Gastroesophageal sphincter (tissue), 4 donors: Measurements from ENCODE around the gene PLCL1. TPM values are rescaled to one million over a fixed set of nuclear protein-coding genes. Genes with fewer than 3 reads are reported as not detected.
A peak's percentile ranks its signal among the peaks of the same experiment; 100 is the strongest.

Source experiments
- ATAC-seq: fragments of 150-250 bp; one replicate; pipeline ENCODE4 v1.9.1; 2016; ENCODE audit warnings: mild to moderate bottlenecking, moderate library complexity
- H3K27ac ChIP-seq, 4 donors: fragments of 200-600 bp; sonication (generic) in 3 of 4; 1 replicate in 3 of 4; 2 replicates in 1 of 4; pipeline ENCODE4 v1.5.1; 2016 to 2019
- H3K27me3 ChIP-seq: fragments of 200-600 bp; sonication (generic); one replicate; pipeline ENCODE4 v1.5.1; 2019
- H3K36me3 ChIP-seq, 2 donors: fragments of 200-600 bp; sonication (generic); one replicate each; pipeline ENCODE4 v1.5.1; 2019; ENCODE audit warnings: control low read depth in 1 of 2
- H3K4me1 ChIP-seq, 3 donors: fragments of 200-600 bp; sonication (generic); 1 replicate in 2 of 3; 2 replicates in 1 of 3; pipeline ENCODE4 v1.5.1; 2016 to 2019; ENCODE audit warnings: control low read depth in 2 of 3
- H3K4me3 ChIP-seq, 2 donors: fragments of 200-600 bp; sonication (generic); one replicate each; pipeline ENCODE4 v1.5.1; 2019; ENCODE audit warnings: mild to moderate bottlenecking in 1 of 2, moderate library complexity in 1 of 2
- H3K9me3 ChIP-seq, 3 donors: fragments of 200-600 bp; sonication (generic); one replicate each; pipeline ENCODE4 v1.5.1; 2017 to 2019; ENCODE audit warnings: control low read depth in 2 of 3
- CTCF ChIP-seq, 4 experiments: fragments of 200-600 bp in 2 of 4; fragments of 450-650 bp in 2 of 4; sonication (generic) in 1 of 4; IDR thresholded peaks; one replicate each; pipeline ENCODE4 v1.5.1; 2017 to 2019; ENCODE audit warnings: antibody characterized with exemption in 4 of 4, mild to moderate bottlenecking in 2 of 4, moderate library complexity in 2 of 4
- EP300 ChIP-seq: sonication (generic); formaldehyde crosslinking; IDR thresholded peaks from one replicate; pipeline ENCODE4 v1.6.1; 2017; ENCODE audit warnings: antibody characterized with exemption, mild to moderate bottlenecking
- POLR2A ChIP-seq, 2 donors: fragments of 450-650 bp; IDR thresholded peaks; one replicate each; pipeline ENCODE4 v1.6.1; 2017; ENCODE audit warnings: antibody characterized with exemption in 2 of 2, mild to moderate bottlenecking in 2 of 2, moderate library complexity in 1 of 2
- POLR2AphosphoS5 ChIP-seq: sonication (generic); formaldehyde crosslinking; IDR thresholded peaks from one replicate; pipeline ENCODE4 v1.6.1; 2017; ENCODE audit warnings: antibody characterized with exemption
- WGBS, 2 donors: methylation state at CpG; one replicate each; pipeline ENCODE4 v1.1.5; 2018; ENCODE audit warnings: low coverage in 1 of 2; 5-methylcytosine and 5-hydroxymethylcytosine counted together
- total RNA-seq, 4 donors: library from RNA; depleted of rRNA; stranded (reverse); fragments of >200 nt; gene quantifications; one replicate each; pipeline ENCODE4 v1.1.0, GENCODE V29; 2016

The PLCL1 gene
- total RNA-seq, 4 donors from 2014 or later, result 23.4 to 89.2 (median 47.4) TPM

GRCh38 chr2:197847651-197848401 lies 43.4 kb downstream of the PLCL1 start:
- H3K4me3 ChIP-seq, result no peak overlapping the region
- H3K4me1 ChIP-seq, result peaks cover 8 to 50% (median 8%) of the 10 kb centered on the region in 3 donors
- ATAC-seq, result no peak
- H3K36me3 ChIP-seq, result no peaks in the 10 kb centered on the region
- WGBS, 2 donors, result 28 to 48% methylated on average over 6 to 7 of the region's 7 CpGs
- H3K27me3 ChIP-seq, result no peaks in the 10 kb centered on the region
- TF ChIP-seq POLR2A (IDR thresholded peaks at IDR 0.05) (no peak), EP300 (no peak), CTCF (IDR thresholded peaks at IDR 0.05) (no peak), POLR2AphosphoS5 (no peak)
- no peaks in the 10 kb centered on the region for H3K9me3 ChIP-seq
- peak overlapping the region; percentile 24 to 68 (median 50) for H3K27ac ChIP-seq

- WGBS, 2 donors, result 83 to 100% methylated on average over 1 to 2 of the region's 2 CpGs
- Histone ChIP-seq H3K27ac (peak overlapping the region; percentile 24 to 68 (median 40)), H3K4me1 (peaks cover 8 to 50% (median 8%) of the 10 kb centered on the region in 3 donors), H3K36me3 (no peaks in the 10 kb centered on the region), H3K4me3 (no peak overlapping the region), H3K27me3 (no peaks in the 10 kb centered on the region), H3K9me3 (no peaks in the 10 kb centered on the region)
- TF ChIP-seq EP300, result no peak
- TF ChIP-seq POLR2AphosphoS5, result no peak
- TF ChIP-seq POLR2A (IDR thresholded peaks at IDR 0.05), result no peak
- TF ChIP-seq CTCF (IDR thresholded peaks at IDR 0.05), result no peak
- no peak for ATAC-seq
Measured at GRCh38 chr2:197848602-197849001, 44.2 kb downstream of the PLCL1 start.

GRCh38 chr2:197850882-197851450 lies 46.6 kb downstream of the PLCL1 start:
- WGBS, 2 donors, result 40 to 65% methylated on average over 4 to 5 of the region's 5 CpGs
- Histone ChIP-seq H3K27ac (no peak overlapping the region), H3K9me3 (no peaks in the 10 kb centered on the region), H3K4me3 (no peak overlapping the region), H3K4me1 (peaks cover 8 to 56% (median 8%) of the 10 kb centered on the region in 3 donors), H3K36me3 (no peaks in the 10 kb centered on the region), H3K27me3 (no peaks in the 10 kb centered on the region)
- TF ChIP-seq CTCF (IDR thresholded peaks at IDR 0.05), result no peak
- no peak for TF ChIP-seq POLR2A (IDR thresholded peaks at IDR 0.05)
- no peak for TF ChIP-seq EP300
- TF ChIP-seq POLR2AphosphoS5, result no peak
- ATAC-seq, result no peak

DNA sequence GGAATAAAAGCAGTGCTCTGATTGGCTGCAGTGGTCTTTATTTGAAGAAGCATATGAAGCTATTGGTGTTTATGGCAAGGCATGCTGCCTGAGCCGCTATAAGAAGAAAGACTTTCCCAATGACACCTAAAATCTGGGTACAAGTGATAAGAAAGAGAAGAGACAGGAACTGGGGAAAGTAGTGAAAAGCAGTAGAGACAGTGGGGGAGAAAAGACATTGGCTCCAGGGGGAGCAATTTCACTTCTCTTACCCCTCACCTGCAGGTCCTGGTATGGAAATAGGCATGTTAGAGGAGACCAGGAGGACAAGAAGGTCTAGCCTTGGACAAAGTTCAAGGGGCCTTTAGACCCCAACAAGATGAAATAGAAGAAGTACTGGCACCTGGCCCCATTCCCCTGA lies 47.1 kb downstream of the PLCL1 start:
- peaks cover 8 to 52% (median 8%) of the 10 kb centered on the region in 3 donors for H3K4me1 ChIP-seq
- H3K36me3 ChIP-seq, result no peaks in the 10 kb centered on the region
- no peaks in the 10 kb centered on the region for H3K9me3 ChIP-seq
- H3K27ac ChIP-seq, result no peak overlapping the region
- TF ChIP-seq POLR2AphosphoS5 (no peak), EP300 (no peak), CTCF (IDR thresholded peaks at IDR 0.05) (no peak), POLR2A (IDR thresholded peaks at IDR 0.05) (no peak)
- WGBS, 2 donors, result 80 to 100% methylated on average over 1 of the region's 1 CpG
- H3K27me3 ChIP-seq, result no peaks in the 10 kb centered on the region
- ATAC-seq, result no peak
- no peak overlapping the region for H3K4me3 ChIP-seq

DNA sequence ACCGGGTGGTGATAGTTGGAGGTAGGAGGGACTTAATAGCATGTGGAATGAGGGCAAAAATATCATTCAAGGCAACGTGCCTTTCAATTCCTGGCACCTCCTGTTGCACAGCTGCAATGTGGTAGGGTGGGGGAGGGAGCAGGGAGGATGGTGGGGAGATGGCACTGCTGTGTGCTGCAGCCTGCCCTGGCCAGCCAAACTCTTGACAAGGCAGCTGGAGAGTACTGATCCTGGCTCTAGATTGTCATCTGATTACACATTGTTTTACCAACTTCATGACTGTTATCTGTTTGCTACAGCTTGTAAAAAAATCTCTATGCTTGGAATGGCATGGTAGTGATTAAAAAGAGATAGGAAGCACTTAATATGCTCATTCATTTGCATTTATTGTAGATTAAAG lies 47.7 kb downstream of the PLCL1 start:
- Histone ChIP-seq H3K9me3 (no peaks in the 10 kb centered on the region), H3K27me3 (no peaks in the 10 kb centered on the region), H3K4me1 (peaks cover 3 to 47% (median 8%) of the 10 kb centered on the region in 3 donors), H3K27ac (no peak overlapping the region), H3K36me3 (no peaks in the 10 kb centered on the region), H3K4me3 (no peak overlapping the region)
- no peak for ATAC-seq
- 33 to 45% methylated on average over 2 of the region's 2 CpGs for WGBS, 2 donors
- no peak for TF ChIP-seq POLR2AphosphoS5
- no peak for TF ChIP-seq POLR2A (IDR thresholded peaks at IDR 0.05)
- TF ChIP-seq EP300, result no peak
- no peak for TF ChIP-seq CTCF (IDR thresholded peaks at IDR 0.05)
